GM21515 (cell line): ENCODE results near the gene PTPN6.
A peak's percentile ranks its signal among the peaks of the same experiment; 100 is the strongest.

Experiments used
- ATAC-seq: cut with Tn5 transposase; IDR thresholded peaks from one replicate; pipeline ENCODE4 v1.9.1; 2021; ENCODE audit not compliant: unreplicated experiment

Gene PTPN6

GRCh38 chr12:6954316-6955107, 3.4 kb downstream of the PTPN6 start:
- no peak for ATAC-seq

GRCh38 chr12:6955108-6956020, 4.2 kb downstream of the PTPN6 start:
- no peak for ATAC-seq

GRCh38 chr12:6956021-6956727, 5.0 kb downstream of the PTPN6 start:
- ATAC-seq, result no peak

GRCh38 chr12:6957151-6957701, 6.1 kb downstream of the PTPN6 start:
- no peak for ATAC-seq

GRCh38 chr12:6957741-6958608, 6.8 kb downstream of the PTPN6 start:
- ATAC-seq, result no peak

- ATAC-seq, result no peak
Observed at GRCh38 chr12:6958609-6959057, 7.5 kb downstream of the PTPN6 start.

- ATAC-seq, result peak; percentile 45
Observed at GRCh38 chr12:6959058-6959804, 8.1 kb downstream of the PTPN6 start.

- ATAC-seq, result no peak
Observed at GRCh38 chr12:6959805-6960592, 8.8 kb downstream of the PTPN6 start.

- peak; percentile 21 for ATAC-seq
Observed at GRCh38 chr12:6960593-6961277, 9.6 kb downstream of the PTPN6 start.

GRCh38 chr12:6961278-6961694, 10.1 kb downstream of the PTPN6 start:
- ATAC-seq, result no peak

DNA sequence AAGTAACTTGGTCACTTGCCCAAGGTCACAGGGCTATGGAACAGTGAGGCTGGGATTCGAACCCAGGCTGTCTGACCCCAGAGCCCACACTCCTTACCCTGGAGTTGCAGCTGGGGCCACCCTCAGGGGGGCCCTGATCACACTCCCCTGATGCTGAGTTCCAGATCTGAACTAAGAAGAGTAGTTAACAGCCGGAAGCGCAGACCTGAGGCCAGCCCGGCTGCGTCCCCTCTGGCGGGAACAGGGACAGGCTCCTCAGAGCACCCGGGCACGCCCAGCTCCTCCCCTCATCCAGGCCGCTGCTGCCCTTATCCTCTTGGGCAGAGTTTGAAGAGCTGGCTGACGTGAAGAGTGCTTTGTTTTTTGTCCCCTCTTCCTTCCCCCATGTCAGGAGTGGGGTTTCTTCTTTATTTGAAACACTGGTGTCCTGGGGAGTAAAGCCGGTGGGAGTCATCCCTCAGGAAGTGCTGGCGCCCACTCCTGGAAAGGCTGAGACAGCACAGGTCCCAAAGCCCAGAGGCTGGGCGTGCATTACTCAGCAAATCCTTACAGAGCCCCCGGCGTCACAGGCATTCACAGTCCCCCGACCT, 10.6 kb downstream of the PTPN6 start:
- ATAC-seq, result no peak

- no peak for ATAC-seq
Observed at GRCh38 chr12:6962285-6963015, 11.3 kb downstream of the PTPN6 start.

DNA sequence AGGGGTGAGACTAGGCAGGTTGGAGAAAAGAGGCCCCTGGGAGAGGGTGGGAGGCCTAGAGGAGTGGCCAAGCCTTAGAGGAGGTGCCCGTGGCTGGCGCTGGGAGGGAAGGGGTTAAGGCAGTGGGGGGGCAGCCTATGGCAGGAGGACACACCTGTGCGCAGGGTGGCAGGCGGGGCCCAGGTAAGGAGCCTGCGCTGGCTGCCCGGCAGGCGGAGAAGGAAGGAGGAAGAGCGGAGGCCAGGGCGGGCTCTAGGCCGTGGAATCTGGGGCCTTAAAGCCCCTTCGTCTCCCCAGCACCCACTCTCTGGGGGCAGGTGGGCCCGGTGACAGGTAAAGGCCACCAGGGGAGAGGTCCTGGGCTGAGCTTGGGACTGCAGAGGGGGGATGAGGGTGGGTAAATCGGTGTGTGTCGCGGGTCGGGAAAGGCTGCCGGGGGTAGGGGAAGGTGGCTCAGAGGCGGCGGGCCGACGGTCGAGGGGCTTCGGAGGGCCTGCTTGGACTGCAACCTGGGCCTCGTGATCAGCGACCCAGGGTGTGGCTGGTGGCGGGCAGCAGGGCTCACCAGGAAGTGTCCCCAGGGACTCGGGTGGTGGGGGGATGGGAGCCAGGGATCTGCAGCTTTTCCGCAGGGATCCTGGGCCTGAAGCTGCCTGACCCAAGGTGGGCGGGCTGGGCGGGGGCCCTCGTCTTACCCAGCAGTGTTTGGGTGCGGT, 12.0 kb downstream of the PTPN6 start:
- no peak for ATAC-seq

- no peak for ATAC-seq
Observed at GRCh38 chr12:6963791-6964413, 12.7 kb downstream of the PTPN6 start.

DNA sequence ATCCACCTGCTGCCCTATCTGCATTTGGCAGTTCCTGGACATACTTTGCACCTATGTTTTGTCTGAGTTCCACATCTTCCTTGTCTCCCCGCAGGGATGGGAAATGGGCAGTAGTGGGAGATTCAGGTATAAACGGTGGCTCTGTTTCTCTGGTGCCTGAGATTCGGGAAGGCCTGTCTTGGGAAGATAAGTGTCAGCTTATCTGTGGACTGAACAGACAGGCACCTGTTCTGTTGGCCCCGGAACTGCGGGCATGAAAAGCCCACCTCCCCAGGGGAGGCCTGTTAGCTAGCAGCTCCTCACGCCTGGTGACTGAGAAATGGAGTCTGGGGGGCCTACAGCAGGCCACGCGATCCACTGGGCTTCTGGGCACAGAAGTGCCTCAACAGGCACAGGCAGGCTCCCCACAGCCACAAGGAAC, 13.5 kb downstream of the PTPN6 start:
- no peak for ATAC-seq
